H1 (cell line): ENCODE measurements around the gene PSORS1C2. TPM values are rescaled to one million over a fixed set of nuclear protein-coding genes. Genes with fewer than 3 reads are reported as not detected.

Experiments
- BCL11A ChIP-seq, 2 experiments: IDR thresholded peaks; one replicate each; pipeline ENCODE4 v1.6.1; 2011; ENCODE audit warnings: low read depth in 2 of 2, low read length in 2 of 2, mild to moderate bottlenecking in 2 of 2
- JUND ChIP-seq: IDR thresholded peaks from 2 replicates; pipeline ENCODE4 v1.6.1; 2011; ENCODE audit warnings: mild to moderate bottlenecking, improper control_type of control experiment, low read length
- polyA plus RNA-seq, 7 experiments: library from polyadenylated mRNA; depleted of rRNA in 3 of 7; stranded (reverse) in 5 of 7; unstranded in 2 of 7; fragments of >200 nt in 5 of 7; fragments of 200-250 nt in 2 of 7; gene quantifications; 1 replicate in 5 of 7; 2 replicates in 1 of 7; 4 replicates in 1 of 7; pipeline versions ENCODE4 v1.2.1 to v1.2.3, GENCODE V29; 2011 to 2013; ENCODE audit warnings: missing spikeins in 2 of 7, mixed read lengths in 2 of 7
- total RNA-seq: library from RNA; stranded (reverse); fragmentation: NEBNext Ultra II Directional; extraction: Animal tissue kit (Norgen Biotek cat#: 25700); gene quantifications from 2 replicates; pipeline ENCODE4 v1.2.1, GENCODE V29; 2021

The PSORS1C2 gene
- total and polyA plus RNA-seq, 2 of the 8 experiments (the other 6 are each of a cell fraction or from before 2014, with no cell fraction given) = 0.11 TPM; not detected in 1

GRCh38 chr6:31149827-31150447 lies 11.1 kb upstream of the PSORS1C2 start (continued):
- TF ChIP-seq BCL11A (IDR thresholded peaks at IDR 0.05; ENCODE audit: low read depth in 2 of 2, low read length in 2 of 2) (no peak), JUND (no peak)
